Measurements from ENCODE around the gene PRDX4. TPM values are rescaled to one million over a fixed set of nuclear protein-coding genes. Genes with fewer than 3 reads are reported as not detected.

Gene PRDX4
- total RNA-seq, 2 experiments from 2014 or later, result 39.6 to 40.0 TPM

Other genes starting within 250 kb of the PRDX4 start
- 10 to 100 TPM; 46.8 to 49.7 TPM for gene ACOT9, start 75.8 kb downstream of the PRDX4 start, total RNA-seq
- gene SAT1, start 115.7 kb downstream of the PRDX4 start, total RNA-seq, result 100 to 1,000 TPM; 629 to 649 TPM
- 10 to 100 TPM; 41.3 to 49.5 TPM for gene APOO, start 240.4 kb downstream of the PRDX4 start, total RNA-seq
- gene CXorf58, start 240.5 kb downstream of the PRDX4 start, total RNA-seq, result under 1 TPM in 1 of 2 experiments, not detected in 1; 0.20 TPM